Progenitor cell of endocrine pancreas (in vitro differentiated cells): ENCODE data around the gene ANO4. TPM values are rescaled to one million over a fixed set of nuclear protein-coding genes. Genes with fewer than 3 reads are reported as not detected.

ENCODE experiments used
- DNase-seq: peaks from one replicate; pipeline ENCODE4 v3.0.0; 2021; ENCODE audit warnings: low spot score; ENCODE audit not compliant: unreplicated experiment
- H3K27ac Mint-ChIP-seq: 2 replicates; pipeline ENCODE4 v1.8.0; 2021; ENCODE audit warnings: mild to moderate bottlenecking, moderate library complexity, mixed read lengths
- H3K27me3 Mint-ChIP-seq: 2 replicates; pipeline ENCODE4 v1.8.0; 2021; ENCODE audit warnings: mixed read lengths
- H3K36me3 Mint-ChIP-seq: 2 replicates; pipeline ENCODE4 v1.8.0; 2022; ENCODE audit warnings: mixed read lengths; ENCODE audit not compliant: insufficient read depth
- H3K4me1 Mint-ChIP-seq: 2 replicates; pipeline ENCODE4 v1.8.0; 2021; ENCODE audit warnings: low read depth, mixed read lengths
- H3K4me3 Mint-ChIP-seq: 2 replicates; pipeline ENCODE4 v1.8.0; 2021; ENCODE audit warnings: low read depth, mild to moderate bottlenecking, moderate library complexity, mixed read lengths
- H3K9me3 Mint-ChIP-seq: 2 replicates; pipeline ENCODE4 v1.8.0; 2021; ENCODE audit warnings: low read depth, mixed read lengths
- CTCF ChIP-seq: fragments of 200-600 bp; sonication (generic); IDR thresholded peaks from one replicate; pipeline ENCODE4 v1.5.0; 2021; ENCODE audit warnings: antibody characterized with exemption, mild to moderate bottlenecking; ENCODE audit not compliant: unreplicated experiment
- total RNA-seq: library from RNA; stranded (reverse); gene quantifications from 2 replicates; pipeline ENCODE4 v1.2.1, GENCODE V29; 2021

Gene ANO4
- total RNA-seq, 1 donor from 2014 or later, result 0.38 TPM

- Mint-ChIP-seq H3K27ac (no peak overlapping the region), H3K4me3 (no peak overlapping the region), H3K4me1 (peaks cover 7% of the 10 kb centered on the region), H3K9me3 (no peaks in the 10 kb centered on the region), H3K27me3 (peaks cover 66% of the 10 kb centered on the region), H3K36me3 (no peaks in the 10 kb centered on the region)
- no peak for DNase-seq
- TF ChIP-seq CTCF, result no peak
These were observed 160.6 kb downstream of the ANO4 start for GRCh38 chr12:100955139-100955538.

GRCh38 chr12:100956311-100956852 is 161.8 kb downstream of the ANO4 start:
- Mint-ChIP-seq H3K9me3 (no peaks in the 10 kb centered on the region), H3K4me1 (peaks cover 7% of the 10 kb centered on the region), H3K4me3 (no peak overlapping the region), H3K27me3 (peaks cover 59% of the 10 kb centered on the region), H3K36me3 (no peaks in the 10 kb centered on the region), H3K27ac (no peak overlapping the region)
- no peak for TF ChIP-seq CTCF
- DNase-seq, result no peak

DNA sequence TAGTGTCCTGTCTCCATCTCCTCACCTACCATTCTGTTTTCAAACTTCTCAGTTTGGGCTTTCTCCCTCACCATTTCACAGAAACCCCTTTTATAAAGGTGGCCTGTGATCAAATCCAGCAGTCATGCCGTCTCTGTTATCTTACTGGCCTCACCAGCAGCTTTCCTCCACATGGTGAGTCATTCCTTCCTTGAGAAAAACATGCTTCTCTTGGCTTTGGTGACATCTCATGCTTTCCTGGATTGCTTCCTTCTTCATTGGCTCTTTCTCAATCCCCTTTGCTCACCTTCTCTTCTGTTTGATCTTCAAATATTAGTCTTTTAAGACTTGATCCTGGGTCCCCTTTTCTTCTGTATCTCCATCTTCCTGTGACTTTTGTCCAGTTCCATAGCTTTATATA is 164.9 kb downstream of the ANO4 start:
- H3K9me3 Mint-ChIP-seq, result no peaks in the 10 kb centered on the region
- H3K4me1 Mint-ChIP-seq, result no peaks in the 10 kb centered on the region
- no peak overlapping the region for H3K27ac Mint-ChIP-seq
- H3K27me3 Mint-ChIP-seq, result peaks cover 39% of the 10 kb centered on the region
- no peak overlapping the region for H3K4me3 Mint-ChIP-seq
- no peak for DNase-seq
- TF ChIP-seq CTCF, result no peak
- H3K36me3 Mint-ChIP-seq, result no peaks in the 10 kb centered on the region

GRCh38 chr12:100962086-100962712 is 167.6 kb downstream of the ANO4 start:
- no peak for TF ChIP-seq CTCF
- Mint-ChIP-seq H3K36me3 (no peaks in the 10 kb centered on the region), H3K27me3 (peaks cover 17% of the 10 kb centered on the region), H3K27ac (no peak overlapping the region), H3K4me3 (no peak overlapping the region), H3K9me3 (no peaks in the 10 kb centered on the region), H3K4me1 (no peaks in the 10 kb centered on the region)
- no peak for DNase-seq

- Mint-ChIP-seq H3K4me1 (no peaks in the 10 kb centered on the region), H3K27me3 (peaks cover 13% of the 10 kb centered on the region), H3K4me3 (no peak overlapping the region), H3K27ac (no peak overlapping the region), H3K9me3 (no peaks in the 10 kb centered on the region), H3K36me3 (no peaks in the 10 kb centered on the region)
- no peak for DNase-seq
- TF ChIP-seq CTCF, result no peak
These were observed 168.8 kb downstream of the ANO4 start for GRCh38 chr12:100963381-100963780.
